Measurements from ENCODE around the gene PHLDB1.
A peak's percentile ranks its signal among the peaks of the same experiment; 100 is the strongest.

Gene PHLDB1

DNA sequence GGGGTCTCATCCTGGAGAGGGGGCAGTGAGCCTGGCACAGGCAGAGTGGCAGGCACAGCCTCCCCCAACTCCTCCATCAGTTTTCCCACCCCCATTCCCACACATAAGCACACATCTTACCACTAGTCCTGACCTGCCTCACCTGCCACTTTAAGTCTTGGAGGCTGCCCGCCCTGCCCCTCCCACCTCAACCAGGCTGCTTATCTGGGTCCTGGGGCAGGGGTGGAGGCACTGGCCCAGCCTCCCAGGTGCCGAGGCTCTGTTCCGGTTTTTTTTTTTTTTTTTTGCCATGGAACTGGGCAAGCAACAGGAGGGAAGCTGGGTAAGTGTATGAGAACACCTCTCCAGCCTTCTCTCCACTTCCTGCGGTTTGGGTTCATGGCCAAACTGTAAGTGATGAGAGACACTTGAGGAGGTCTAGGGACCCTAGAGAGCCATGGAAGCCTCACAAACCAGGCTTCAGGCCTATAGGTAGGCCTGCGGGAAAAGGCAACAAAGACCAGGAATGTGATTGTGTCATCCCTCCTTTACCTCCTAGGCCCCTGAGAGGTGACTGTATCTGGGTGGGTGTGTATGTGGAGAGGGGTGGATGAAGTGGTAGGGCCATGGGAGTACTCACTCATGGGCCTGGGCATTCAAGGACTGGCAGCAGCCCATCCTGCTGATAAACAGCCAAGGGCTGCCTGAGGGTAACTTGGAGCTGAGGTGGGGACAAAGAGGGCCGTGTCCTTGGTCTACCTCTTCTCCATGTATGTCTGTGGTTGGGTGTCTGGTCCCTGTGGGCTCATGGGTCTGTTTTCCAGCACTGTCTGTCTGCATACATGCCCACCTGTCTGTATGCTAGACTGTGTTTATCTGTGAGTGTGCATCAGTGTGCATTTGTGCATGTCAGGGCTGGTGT, 22.6 kb downstream of the PHLDB1 start:
- Mint-ChIP-seq H3K4me1 (no peaks in the 10 kb centered on the region), H3K27me3 (peaks cover 9% of the 10 kb centered on the region), H3K27ac (ENCODE audit: low read depth) (no peak overlapping the region), H3K36me3 (ENCODE audit: insufficient read depth) (peaks cover 3% of the 10 kb centered on the region), H3K9me3 (no peaks in the 10 kb centered on the region), H3K4me3 (no peak overlapping the region)
- ATAC-seq (replicated peaks; ENCODE audit: extremely low read depth, poor library complexity, severe bottlenecking), result no peak
- no peak for DNase-seq (ENCODE audit: low spot score in 2 of 2)

- H3K4me3 Mint-ChIP-seq, result no peak overlapping the region
- H3K27me3 Mint-ChIP-seq, result peaks cover 9% of the 10 kb centered on the region
- DNase-seq (ENCODE audit: low spot score in 2 of 2), result no peak
- no peaks in the 10 kb centered on the region for H3K4me1 Mint-ChIP-seq
- H3K27ac Mint-ChIP-seq (ENCODE audit: low read depth), result no peak overlapping the region
- ATAC-seq (replicated peaks; ENCODE audit: extremely low read depth, poor library complexity, severe bottlenecking), result no peak
- peaks cover 3% of the 10 kb centered on the region for H3K36me3 Mint-ChIP-seq (ENCODE audit: insufficient read depth)
- no peaks in the 10 kb centered on the region for H3K9me3 Mint-ChIP-seq
Observed at GRCh38 chr11:118631142-118631909, 23.9 kb downstream of the PHLDB1 start.

GRCh38 chr11:118632577-118633318, 25.3 kb downstream of the PHLDB1 start:
- ATAC-seq (replicated peaks; ENCODE audit: extremely low read depth, poor library complexity, severe bottlenecking) (no peak), DNase-seq (ENCODE audit: low spot score in 2 of 2) (no peak)
- Mint-ChIP-seq H3K27me3 (peaks cover 9% of the 10 kb centered on the region), H3K4me3 (no peak overlapping the region), H3K9me3 (no peaks in the 10 kb centered on the region), H3K36me3 (ENCODE audit: insufficient read depth) (peaks cover 3% of the 10 kb centered on the region), H3K27ac (ENCODE audit: low read depth) (no peak overlapping the region), H3K4me1 (no peaks in the 10 kb centered on the region)

DNA sequence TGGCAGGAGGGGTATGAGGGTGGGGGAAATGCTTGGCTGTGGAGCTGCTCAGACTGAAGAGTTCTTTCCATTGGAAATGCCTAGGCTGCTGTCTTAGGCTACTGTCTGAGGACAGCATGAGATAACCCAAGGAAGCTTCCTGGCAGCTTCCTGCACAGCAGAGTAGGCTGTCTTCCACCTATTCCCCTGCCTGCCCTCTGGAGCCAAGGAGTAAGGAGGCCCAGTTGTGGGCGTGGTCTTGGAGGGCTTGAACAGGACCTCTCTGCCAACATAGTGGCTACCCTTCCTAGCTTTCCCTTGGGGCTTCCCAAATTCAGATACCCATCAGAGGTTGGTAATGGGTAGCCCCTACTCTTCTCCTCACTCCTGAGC, 25.9 kb downstream of the PHLDB1 start:
- Mint-ChIP-seq H3K4me3 (no peak overlapping the region), H3K9me3 (no peaks in the 10 kb centered on the region), H3K27ac (ENCODE audit: low read depth) (no peak overlapping the region), H3K36me3 (ENCODE audit: insufficient read depth) (peaks cover 3% of the 10 kb centered on the region), H3K4me1 (no peaks in the 10 kb centered on the region), H3K27me3 (peaks cover 9% of the 10 kb centered on the region)
- DNase-seq (ENCODE audit: low spot score in 2 of 2), result no peak
- ATAC-seq (replicated peaks; ENCODE audit: extremely low read depth, poor library complexity, severe bottlenecking), result no peak

- Mint-ChIP-seq H3K4me1 (no peaks in the 10 kb centered on the region), H3K36me3 (ENCODE audit: insufficient read depth) (peaks cover 3% of the 10 kb centered on the region), H3K27me3 (peaks cover 9% of the 10 kb centered on the region), H3K27ac (ENCODE audit: low read depth) (no peak overlapping the region), H3K4me3 (no peak overlapping the region), H3K9me3 (no peaks in the 10 kb centered on the region)
- no peak for DNase-seq (ENCODE audit: low spot score in 2 of 2)
- ATAC-seq (replicated peaks; ENCODE audit: extremely low read depth, poor library complexity, severe bottlenecking), result no peak
Observed at GRCh38 chr11:118633979-118634378, 26.6 kb downstream of the PHLDB1 start.

DNA sequence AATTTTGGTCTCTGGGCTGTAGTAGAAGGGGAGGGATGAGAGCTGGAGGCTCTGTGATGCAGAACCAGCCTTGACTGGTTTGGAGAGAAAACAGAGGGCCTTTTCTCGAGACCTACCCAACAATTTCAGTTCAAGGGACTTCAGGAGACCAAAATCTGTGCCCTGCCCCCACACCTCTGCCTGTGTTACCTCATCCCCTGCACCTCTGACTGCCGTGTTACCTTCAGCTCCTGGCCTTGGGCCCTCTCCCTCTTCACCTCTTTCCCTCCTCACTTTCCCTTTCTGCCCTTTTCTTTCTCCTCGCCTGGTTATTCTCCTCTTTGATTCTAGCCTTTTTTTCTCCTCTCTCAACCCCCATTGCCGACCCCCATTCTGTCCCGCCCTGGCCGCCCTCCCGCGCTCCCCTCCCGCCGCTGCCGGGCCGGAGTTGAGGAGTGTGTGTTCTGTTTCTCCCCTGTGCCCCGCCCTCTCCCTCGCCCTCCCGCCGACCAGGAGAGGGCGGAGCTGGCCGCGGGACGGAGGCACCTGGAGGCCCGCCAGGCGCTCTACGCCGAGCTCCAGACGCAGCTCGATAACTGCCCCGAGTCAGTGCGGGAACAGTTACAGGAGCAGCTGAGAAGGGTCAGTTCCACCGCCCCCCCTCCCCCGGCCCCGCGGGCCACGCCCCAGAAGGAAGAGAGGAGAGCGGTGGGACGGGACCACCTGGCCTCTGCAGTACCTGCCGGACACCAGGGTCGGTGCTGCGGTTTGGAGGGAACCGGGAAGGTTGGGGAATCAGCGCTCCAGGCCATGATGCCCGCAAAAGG, 27.2 kb downstream of the PHLDB1 start:
- Mint-ChIP-seq H3K4me3 (peak overlapping the region; percentile 31), H3K9me3 (no peaks in the 10 kb centered on the region), H3K27me3 (peaks cover 9% of the 10 kb centered on the region), H3K4me1 (no peaks in the 10 kb centered on the region), H3K36me3 (ENCODE audit: insufficient read depth) (peaks cover 1% of the 10 kb centered on the region), H3K27ac (ENCODE audit: low read depth) (no peak overlapping the region)
- ATAC-seq (replicated peaks; ENCODE audit: extremely low read depth, poor library complexity, severe bottlenecking) (no peak), DNase-seq (ENCODE audit: low spot score in 2 of 2) (no peak)

- Mint-ChIP-seq H3K36me3 (ENCODE audit: insufficient read depth) (no peaks in the 10 kb centered on the region), H3K4me1 (no peaks in the 10 kb centered on the region), H3K9me3 (no peaks in the 10 kb centered on the region), H3K27me3 (peaks cover 9% of the 10 kb centered on the region), H3K4me3 (no peak overlapping the region), H3K27ac (ENCODE audit: low read depth) (no peak overlapping the region)
- DNase-seq (ENCODE audit: low spot score in 2 of 2) (no peak), ATAC-seq (replicated peaks; ENCODE audit: extremely low read depth, poor library complexity, severe bottlenecking) (no peak)
Observed at GRCh38 chr11:118635237-118635591, 27.8 kb downstream of the PHLDB1 start.

DNA sequence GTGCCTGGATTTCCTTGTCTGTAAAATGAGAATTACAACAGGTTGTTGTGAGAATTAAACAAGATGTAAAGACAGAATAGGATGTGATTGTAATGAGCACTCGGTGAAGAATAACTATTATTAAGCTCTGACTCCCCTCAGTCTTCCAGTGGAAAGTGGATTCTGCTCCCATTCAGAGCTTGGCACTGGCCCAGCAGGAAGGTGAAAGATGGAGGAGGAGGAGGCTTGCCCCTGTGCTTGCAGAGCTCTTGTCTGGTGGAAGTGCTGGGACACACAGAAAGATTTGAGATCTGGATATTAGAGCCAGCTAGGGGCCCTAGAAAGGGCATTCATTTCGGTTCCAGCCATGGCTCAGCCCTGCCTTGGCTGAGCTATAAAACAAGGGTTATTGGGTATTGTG, 28.2 kb downstream of the PHLDB1 start:
- H3K4me1 Mint-ChIP-seq, result no peaks in the 10 kb centered on the region
- H3K4me3 Mint-ChIP-seq, result no peak overlapping the region
- H3K27me3 Mint-ChIP-seq, result peaks cover 9% of the 10 kb centered on the region
- ATAC-seq (replicated peaks; ENCODE audit: extremely low read depth, poor library complexity, severe bottlenecking) (no peak), DNase-seq (ENCODE audit: low spot score in 2 of 2) (no peak)
- no peaks in the 10 kb centered on the region for H3K36me3 Mint-ChIP-seq (ENCODE audit: insufficient read depth)
- no peak overlapping the region for H3K27ac Mint-ChIP-seq (ENCODE audit: low read depth)
- H3K9me3 Mint-ChIP-seq, result no peaks in the 10 kb centered on the region

DNA sequence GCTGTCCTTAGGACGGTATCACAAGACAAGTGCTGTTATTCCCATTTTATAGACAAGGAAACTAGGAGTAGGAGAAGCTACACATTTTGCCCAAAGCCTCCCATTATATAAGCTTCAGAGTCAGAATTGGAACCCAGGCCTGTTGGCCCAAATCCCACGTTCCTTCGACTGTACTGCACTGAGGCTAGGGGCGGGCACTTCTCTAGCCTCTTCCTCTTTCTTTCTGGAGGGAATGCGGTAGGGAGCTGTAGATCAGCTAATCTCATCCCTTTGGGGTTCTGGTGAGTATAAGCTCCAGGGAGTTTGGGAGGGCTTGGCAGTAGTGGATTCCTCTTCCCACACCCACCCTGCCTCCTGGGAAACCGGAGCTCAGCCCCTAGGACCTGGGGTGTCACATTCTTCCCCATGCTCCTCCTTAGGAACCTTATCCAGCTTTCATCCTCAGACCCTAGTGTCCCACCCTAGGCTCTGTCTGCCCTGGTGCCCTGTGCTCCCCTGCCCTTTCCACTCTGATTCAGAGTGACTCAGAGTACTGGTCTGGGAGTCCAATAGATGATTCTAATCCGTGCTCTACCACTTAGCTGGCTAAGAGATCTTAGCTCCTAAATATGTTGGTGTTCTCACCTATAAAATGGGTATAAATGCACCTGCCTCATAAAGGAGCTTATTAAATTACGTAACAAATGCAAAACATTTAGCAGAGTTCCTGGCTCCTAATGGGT, 29.3 kb downstream of the PHLDB1 start:
- H3K27me3 Mint-ChIP-seq, result peaks cover 9% of the 10 kb centered on the region
- no peak overlapping the region for H3K4me3 Mint-ChIP-seq
- no peaks in the 10 kb centered on the region for H3K36me3 Mint-ChIP-seq (ENCODE audit: insufficient read depth)
- H3K27ac Mint-ChIP-seq (ENCODE audit: low read depth), result no peak overlapping the region
- ATAC-seq (replicated peaks; ENCODE audit: extremely low read depth, poor library complexity, severe bottlenecking), result no peak
- no peaks in the 10 kb centered on the region for H3K9me3 Mint-ChIP-seq
- no peak for DNase-seq (ENCODE audit: low spot score in 2 of 2)
- H3K4me1 Mint-ChIP-seq, result no peaks in the 10 kb centered on the region

GRCh38 chr11:118638726-118639125, 31.3 kb downstream of the PHLDB1 start:
- Mint-ChIP-seq H3K27ac (ENCODE audit: low read depth) (no peak overlapping the region), H3K9me3 (no peaks in the 10 kb centered on the region), H3K27me3 (no peaks in the 10 kb centered on the region), H3K4me3 (no peak overlapping the region), H3K36me3 (ENCODE audit: insufficient read depth) (no peaks in the 10 kb centered on the region), H3K4me1 (no peaks in the 10 kb centered on the region)
- DNase-seq (ENCODE audit: low spot score in 2 of 2) (no peak), ATAC-seq (replicated peaks; ENCODE audit: extremely low read depth, poor library complexity, severe bottlenecking) (no peak)

DNA sequence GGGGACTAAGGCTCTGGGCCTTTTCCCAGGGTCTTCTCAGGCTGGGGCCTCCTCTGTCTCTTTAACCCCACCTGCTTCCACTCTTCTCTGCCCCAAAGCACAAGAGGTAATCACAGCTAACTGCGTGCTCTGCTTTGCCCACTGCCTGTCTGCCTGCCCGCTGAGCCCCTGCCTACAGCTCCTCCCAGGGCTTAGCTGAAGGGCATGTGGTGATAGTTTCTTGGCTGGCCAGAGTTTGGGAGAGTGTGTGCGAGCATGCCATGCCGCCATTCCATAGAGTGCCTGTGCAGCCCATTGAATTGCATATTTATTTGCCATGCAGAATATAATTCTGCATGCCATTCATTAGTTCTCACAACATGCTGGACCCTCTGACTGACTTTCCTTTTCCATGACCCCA, 32.5 kb downstream of the PHLDB1 start:
- ATAC-seq (replicated peaks; ENCODE audit: extremely low read depth, poor library complexity, severe bottlenecking) (no peak), DNase-seq (ENCODE audit: low spot score in 2 of 2) (no peak)
- H3K4me1 Mint-ChIP-seq, result no peaks in the 10 kb centered on the region
- H3K27me3 Mint-ChIP-seq, result no peaks in the 10 kb centered on the region
- H3K27ac Mint-ChIP-seq (ENCODE audit: low read depth), result no peak overlapping the region
- H3K36me3 Mint-ChIP-seq (ENCODE audit: insufficient read depth), result no peaks in the 10 kb centered on the region
- no peak overlapping the region for H3K4me3 Mint-ChIP-seq
- no peaks in the 10 kb centered on the region for H3K9me3 Mint-ChIP-seq
